ENCODE results near the gene CNTNAP5.

Gene CNTNAP5

GRCh38 chr2:124814968-124815745 lies 790.1 kb downstream of the CNTNAP5 start:
- no peak for DNase-seq (ENCODE audit: low spot score)

GRCh38 chr2:124816007-124816406 lies 790.9 kb downstream of the CNTNAP5 start:
- no peak for DNase-seq (ENCODE audit: low spot score)

DNA sequence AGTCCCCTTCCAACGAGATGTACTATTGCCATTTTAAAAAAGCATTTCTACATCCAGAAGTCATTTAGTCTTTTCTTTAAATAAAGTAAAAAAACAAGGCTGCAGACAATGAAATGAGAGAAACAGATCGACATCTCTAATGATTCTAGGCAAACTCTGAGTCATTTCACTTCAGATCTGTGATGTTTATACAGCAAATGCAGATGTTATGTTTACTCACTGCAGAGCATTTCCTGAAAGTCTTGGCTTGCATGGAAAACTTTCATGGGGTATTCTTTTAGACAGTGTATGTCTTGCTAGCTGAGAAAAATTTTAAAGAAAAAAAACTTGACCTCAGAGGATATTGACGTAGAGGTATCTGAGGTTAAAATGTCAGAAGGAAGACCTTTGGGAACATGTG lies 797.4 kb downstream of the CNTNAP5 start:
- DNase-seq (ENCODE audit: low spot score), result no peak

GRCh38 chr2:124824441-124824840 lies 799.4 kb downstream of the CNTNAP5 start:
- no peak for DNase-seq (ENCODE audit: low spot score)

GRCh38 chr2:124832521-124832920 lies 807.4 kb downstream of the CNTNAP5 start:
- DNase-seq (ENCODE audit: low spot score), result no peak

- no peak for DNase-seq (ENCODE audit: low spot score)
These were observed 809.2 kb downstream of the CNTNAP5 start for GRCh38 chr2:124834331-124834730.

GRCh38 chr2:124835331-124835730 lies 810.2 kb downstream of the CNTNAP5 start:
- DNase-seq (ENCODE audit: low spot score), result no peak

DNA sequence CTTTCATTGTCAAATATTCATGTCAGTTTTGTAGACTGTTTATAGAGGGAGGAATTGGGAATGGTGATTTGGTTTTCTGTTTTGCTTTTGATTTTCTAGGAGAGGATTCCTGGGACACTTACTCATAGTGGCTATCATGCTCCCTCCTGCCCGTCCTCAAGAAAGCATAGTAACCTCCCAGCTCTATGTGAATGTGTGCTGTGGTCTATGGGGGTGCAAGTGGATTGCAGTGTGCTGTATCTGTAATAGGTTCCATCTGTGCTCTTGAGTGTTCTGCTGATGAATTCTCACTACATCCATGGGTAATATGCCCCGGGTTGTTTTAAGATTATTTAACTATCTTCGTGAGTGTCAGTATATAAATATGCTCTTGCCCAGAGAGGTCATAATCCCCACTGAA lies 811.3 kb downstream of the CNTNAP5 start:
- DNase-seq (ENCODE audit: low spot score), result no peak

DNA sequence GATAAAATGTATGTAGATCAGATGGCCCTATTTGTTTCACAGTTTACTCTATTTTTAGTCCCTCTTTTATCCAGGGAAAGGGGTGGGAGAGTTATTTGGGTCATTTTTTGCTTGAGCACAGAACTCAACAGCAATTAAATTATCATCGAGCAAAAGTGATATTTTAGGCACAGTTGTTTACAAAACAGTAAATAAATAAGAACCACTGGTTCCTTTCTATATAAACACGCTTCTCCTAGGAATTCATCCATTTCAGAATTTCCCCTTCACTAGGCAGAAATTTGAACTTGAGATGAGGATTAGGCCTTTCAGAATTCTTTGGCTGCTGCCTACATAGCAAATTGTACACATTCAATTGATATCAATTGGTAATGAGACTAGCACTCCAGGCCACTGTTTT lies 812.4 kb downstream of the CNTNAP5 start:
- no peak for DNase-seq (ENCODE audit: low spot score)

DNA sequence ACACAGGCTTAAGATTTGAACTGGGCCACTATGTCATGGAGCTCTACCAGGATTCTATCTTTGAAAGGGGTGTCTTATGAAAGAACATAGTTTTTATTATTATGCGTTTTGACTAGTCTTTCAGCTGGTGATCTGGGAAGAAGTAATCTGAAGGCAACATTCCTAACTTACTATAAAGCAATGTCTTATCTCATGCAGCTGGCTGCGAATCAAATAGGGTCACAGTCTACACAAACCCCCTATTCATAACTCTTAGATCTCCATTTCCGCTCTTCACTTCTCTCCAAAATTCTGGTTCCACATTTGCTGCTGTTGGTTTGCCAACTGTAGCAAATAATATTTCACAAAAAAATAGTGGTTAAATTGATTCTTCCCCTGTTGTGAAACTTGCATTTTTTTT lies 813.3 kb downstream of the CNTNAP5 start:
- no peak for DNase-seq (ENCODE audit: low spot score)

DNA sequence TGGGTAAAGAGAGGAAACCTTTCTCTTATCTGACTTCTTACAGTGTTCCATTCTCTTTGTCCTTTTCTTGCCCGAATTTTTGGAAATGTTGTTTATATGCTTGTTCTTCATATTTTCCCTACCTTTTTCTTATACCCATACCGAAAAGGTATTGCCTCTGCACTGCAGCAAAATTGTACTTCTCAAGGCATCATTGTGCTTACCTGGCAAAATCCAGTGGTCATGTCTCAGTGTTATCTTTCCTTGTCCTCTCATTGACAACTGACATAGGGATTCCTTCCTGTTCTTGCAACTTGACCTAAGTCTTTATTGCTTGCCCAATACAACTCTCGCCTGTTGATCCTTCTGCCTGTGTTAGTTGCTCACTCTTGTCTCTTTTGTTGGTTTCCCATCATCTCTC lies 842.2 kb downstream of the CNTNAP5 start:
- DNase-seq (ENCODE audit: low spot score), result no peak

DNA sequence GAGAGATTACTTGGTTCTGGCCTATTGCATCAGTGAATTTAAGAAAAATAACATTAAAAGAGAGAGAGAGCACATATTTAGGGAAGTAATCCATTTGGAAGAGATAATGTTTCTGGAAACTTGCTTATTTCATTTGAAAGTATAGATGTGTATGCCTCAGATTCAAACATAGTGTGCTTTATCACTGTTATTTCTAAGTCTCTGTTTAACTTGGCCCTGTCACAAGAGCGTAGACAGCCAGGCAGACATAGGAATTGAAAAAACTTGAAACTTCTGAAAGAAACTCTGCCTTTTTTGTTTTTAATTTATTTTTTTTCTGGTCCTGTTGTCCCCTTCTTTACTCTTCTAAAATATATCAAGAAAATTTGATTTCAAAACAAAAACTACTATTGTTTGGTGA lies 849.1 kb downstream of the CNTNAP5 start:
- DNase-seq (ENCODE audit: low spot score), result no peak

DNA sequence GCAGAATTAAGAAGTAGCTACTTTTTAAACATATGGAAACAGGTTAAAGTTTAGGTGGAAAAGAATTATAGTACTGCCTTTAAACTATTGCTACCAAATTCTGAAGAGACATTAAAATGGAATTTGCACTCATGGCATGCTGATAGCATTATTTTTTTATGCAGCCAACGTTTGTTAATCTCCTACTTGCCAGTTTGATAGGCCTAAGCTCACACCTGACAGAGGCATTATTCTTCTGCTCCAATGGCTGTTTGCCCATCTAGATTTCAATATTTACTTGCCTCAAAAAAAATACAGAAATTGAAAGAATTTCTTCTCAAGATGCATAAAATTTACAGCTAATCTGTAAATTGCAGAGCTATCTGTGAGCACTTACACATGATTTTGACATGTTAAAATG lies 849.6 kb downstream of the CNTNAP5 start:
- DNase-seq (ENCODE audit: low spot score), result no peak

DNA sequence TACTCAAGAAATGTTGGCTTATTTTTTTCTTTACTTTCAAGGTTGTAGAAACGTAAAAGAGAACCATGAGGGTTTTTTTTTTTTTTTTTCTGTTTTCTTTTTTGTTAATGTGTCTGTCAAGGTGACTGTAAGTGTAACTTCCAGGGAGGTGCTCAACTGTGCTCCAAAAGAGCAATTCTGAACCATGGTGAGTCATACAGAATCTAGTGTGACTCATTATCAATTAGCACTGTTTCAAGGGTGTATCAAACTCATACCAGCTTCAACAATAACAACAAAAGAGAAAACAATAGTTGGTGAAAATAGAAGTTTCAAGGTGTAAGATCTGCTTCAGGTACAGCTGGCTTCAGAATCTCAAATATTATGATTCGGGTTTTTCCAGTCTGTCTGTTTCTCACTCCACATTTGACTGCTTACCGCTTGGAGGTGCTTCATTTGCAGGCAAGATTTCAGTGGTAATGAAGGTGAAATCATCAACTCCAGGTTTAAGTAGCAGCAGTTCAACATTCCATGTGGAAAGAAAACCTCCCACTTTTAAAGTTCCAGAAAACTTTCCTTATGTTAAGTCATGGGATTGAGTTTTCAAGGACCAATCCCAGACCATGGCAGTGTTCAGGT lies 850.6 kb downstream of the CNTNAP5 start:
- DNase-seq (ENCODE audit: low spot score), result no peak

GRCh38 chr2:124877141-124877577 lies 852.1 kb downstream of the CNTNAP5 start:
- DNase-seq (ENCODE audit: low spot score), result peak; percentile 3

- no peak for DNase-seq (ENCODE audit: low spot score)
These were observed 854.6 kb downstream of the CNTNAP5 start for GRCh38 chr2:124879640-124880039.

- DNase-seq (ENCODE audit: low spot score), result no peak
These were observed 855.9 kb downstream of the CNTNAP5 start for GRCh38 chr2:124880995-124881394.

- no peak for DNase-seq (ENCODE audit: low spot score)
These were observed 857.3 kb downstream of the CNTNAP5 start for GRCh38 chr2:124882423-124882822.

DNA sequence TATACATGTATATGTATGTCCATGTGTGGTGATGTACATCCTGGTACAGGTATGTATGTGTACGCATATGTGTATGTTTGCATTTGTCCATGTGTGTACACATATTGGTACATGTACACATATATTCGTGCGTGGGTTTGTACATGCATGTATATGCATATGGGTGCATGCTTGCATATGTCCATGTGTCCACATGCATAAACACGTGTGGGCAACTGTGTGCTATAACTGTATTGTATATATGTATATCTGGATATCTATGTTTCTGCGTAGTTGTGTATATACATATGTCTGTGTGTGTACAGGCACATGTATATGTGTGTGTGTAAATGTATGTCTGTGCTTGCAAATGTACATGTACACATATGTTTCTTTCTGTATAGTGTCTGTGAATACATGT lies 858.5 kb downstream of the CNTNAP5 start:
- DNase-seq (ENCODE audit: low spot score), result no peak

GRCh38 chr2:124884315-124884714 lies 859.2 kb downstream of the CNTNAP5 start:
- no peak for DNase-seq (ENCODE audit: low spot score)

DNA sequence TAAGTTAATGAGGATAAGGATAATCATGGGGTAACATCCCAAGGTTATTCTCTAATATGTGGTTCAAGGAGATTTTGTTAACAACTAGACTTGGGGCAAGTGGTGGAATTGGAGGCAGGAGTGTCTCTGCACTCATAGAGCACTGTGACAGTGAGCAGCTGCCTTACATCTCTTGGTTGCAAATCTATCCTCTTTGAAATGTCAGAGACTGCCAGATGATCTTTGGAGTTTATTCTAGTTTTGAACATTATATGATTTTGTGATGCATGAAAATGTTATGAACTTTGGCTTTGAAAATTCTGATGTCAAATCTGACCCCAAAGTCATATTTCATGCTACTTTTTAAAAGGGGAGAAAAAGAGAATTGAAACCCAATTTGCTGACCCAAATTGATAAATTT lies 861.1 kb downstream of the CNTNAP5 start:
- DNase-seq (ENCODE audit: low spot score), result no peak

- DNase-seq (ENCODE audit: low spot score), result no peak
These were observed 862.4 kb downstream of the CNTNAP5 start for GRCh38 chr2:124887466-124887865.

DNA sequence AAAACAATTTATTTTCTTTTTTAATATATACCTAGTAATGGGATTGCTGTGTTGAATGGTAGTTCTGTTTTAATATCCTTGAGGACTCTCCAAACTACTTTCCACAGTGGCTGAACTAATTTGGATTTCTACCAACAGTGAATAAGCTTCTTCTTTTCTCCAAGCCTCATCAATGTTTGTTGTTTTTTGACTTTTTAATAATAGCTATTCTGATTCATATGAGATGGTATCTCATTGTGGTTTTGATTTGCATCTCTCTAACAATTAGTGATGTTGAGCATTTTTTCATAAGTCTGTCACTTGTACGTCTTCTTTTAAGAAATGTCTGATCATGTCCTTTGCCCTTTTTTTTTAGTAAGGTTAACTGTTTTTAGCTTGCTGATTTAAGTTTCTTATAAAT lies 863.3 kb downstream of the CNTNAP5 start:
- DNase-seq (ENCODE audit: low spot score), result no peak

- DNase-seq (ENCODE audit: low spot score), result no peak
These were observed 869.1 kb downstream of the CNTNAP5 start for GRCh38 chr2:124894199-124894598.

Measured in putamen (tissue), 1 donor.